GM11168 (cell line): ENCODE results near the gene C2orf76.

Experiments used
- in situ Hi-C: fragments of 300-500 bp; cut with MboI; formaldehyde crosslinking; loops from one replicate; pipeline ENCODE4 v1.12.0; 2022; ENCODE audit warnings: low sequenced_read_pairs; ENCODE audit not compliant: unreplicated experiment

The C2orf76 gene

DNA sequence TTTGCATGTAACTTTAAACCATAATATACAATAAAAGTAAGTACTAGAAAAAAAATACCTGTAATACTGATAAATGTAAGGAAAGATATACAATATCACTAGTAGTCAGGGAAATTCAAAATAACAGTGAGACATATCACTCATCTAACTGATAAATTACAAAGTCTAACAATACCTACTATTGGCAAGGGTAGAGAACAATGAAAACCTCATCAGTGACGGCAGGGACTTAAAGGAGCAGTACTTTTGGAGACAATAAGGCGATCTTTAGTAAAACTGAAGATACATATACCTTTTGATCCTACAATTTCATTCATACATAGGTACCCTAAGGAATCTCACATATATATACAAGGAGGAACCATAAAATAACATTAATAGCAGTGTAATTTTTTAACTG lies 24.9 kb downstream of the C2orf76 start:
- in situ Hi-C loops, result no loop called here

GRCh38 chr2:119339562-119339923 lies 27.1 kb downstream of the C2orf76 start:
- in situ Hi-C loops, result no loop called here

- in situ Hi-C loops, result no loop called here
These were observed 27.6 kb downstream of the C2orf76 start for GRCh38 chr2:119338826-119339561.

DNA sequence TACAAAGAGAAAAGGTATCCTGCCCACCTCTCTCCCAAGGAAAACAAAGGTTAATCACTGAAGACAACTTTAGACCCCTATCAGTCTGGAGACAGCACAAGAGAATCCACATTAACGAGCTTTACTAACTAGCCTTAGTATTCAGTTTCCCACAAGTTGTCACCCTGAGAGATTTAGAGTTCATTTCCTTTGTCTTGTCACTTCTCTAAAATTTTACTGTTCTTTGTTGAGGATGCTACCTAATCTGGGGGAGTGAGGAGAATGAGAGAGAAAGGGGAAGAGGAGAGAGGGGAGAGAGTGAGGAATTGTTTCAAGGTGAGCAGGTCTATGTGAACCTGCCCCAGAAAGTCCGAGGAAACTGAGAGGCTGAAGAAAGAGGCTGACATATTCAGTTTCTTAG lies 28.4 kb downstream of the C2orf76 start:
- in situ Hi-C loops, result no loop called here

DNA sequence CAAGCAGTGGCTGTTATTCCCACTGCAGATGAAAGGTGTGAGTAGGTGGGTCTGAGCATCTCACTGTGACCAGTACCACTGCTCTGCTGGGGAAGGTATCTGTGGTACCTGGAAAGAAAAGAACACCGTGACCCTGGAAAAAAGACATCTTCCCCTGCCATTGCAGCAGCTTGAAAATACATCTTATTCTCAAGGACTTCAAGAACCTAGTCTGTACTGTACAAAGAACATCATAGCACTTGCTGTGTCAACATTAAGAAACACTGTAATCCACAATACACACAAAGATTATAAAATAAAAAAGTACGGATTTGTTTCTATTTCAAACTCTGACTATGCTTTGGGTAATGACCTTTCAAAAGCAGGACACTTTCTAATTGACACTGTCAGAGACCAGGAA lies 28.9 kb downstream of the C2orf76 start:
- in situ Hi-C loops, result no loop called here

DNA sequence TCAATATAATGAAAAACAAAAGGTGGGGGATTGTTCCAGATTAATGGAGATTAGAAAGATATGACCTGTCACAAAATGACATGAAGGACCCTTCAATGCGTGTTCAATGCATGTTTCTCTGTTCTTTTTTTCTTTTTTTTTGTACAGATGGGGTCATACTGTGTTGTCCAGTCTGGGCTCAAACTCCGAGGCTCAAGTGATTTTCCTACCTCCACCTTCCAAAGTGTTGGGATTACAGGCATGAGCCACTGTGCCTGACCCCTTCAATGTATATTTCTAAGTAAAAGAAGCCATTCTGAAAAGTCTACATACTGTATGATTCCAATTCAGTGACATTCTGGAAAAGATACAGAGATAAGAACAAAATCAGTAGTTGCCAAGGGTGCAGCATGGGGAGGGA lies 32.8 kb downstream of the C2orf76 start:
- in situ Hi-C loops, result no loop called here

DNA sequence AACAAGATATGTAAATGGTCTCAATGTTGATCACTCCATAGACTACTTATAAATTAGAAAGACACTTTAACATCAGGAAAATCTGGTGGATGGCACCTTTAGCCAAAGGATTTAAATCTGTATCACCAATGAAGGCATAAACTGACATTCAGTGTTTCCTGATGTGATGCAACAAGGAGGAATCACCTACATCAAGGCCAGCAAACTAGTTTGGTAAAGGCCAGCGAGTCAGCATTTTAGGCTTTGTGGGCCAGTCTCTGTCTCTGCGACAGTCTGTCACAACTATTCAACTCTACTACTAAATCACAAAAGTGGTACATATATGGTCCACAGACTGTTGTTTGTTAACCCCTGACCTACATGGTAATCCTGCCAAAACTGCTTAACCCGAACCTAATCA lies 33.3 kb downstream of the C2orf76 start:
- in situ Hi-C loops, result no loop called here

- in situ Hi-C loops, result no loop called here
These were observed 33.7 kb downstream of the C2orf76 start for GRCh38 chr2:119332953-119333352.

- in situ Hi-C loops, result no loop called here
These were observed 39.2 kb downstream of the C2orf76 start for GRCh38 chr2:119327431-119327830.

DNA sequence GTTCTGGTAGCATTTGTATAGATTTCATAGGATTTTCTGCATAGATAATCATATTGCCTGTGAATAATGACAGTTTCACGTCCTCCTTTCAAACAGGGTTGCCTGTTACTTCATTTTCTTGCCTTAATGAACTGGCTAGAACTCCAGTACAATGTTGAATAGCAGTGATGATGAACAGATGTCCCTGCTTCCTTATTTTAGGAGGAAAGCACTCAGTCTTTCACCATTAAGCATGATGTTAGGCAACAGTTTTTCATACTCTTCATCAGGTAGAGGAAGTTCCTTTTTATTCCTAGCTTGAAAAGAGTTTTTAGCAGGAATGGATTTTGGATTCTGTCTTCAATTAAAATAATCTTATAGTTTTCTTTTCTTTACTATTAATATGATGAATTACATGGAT lies 39.7 kb downstream of the C2orf76 start:
- in situ Hi-C loops, result no loop called here

DNA sequence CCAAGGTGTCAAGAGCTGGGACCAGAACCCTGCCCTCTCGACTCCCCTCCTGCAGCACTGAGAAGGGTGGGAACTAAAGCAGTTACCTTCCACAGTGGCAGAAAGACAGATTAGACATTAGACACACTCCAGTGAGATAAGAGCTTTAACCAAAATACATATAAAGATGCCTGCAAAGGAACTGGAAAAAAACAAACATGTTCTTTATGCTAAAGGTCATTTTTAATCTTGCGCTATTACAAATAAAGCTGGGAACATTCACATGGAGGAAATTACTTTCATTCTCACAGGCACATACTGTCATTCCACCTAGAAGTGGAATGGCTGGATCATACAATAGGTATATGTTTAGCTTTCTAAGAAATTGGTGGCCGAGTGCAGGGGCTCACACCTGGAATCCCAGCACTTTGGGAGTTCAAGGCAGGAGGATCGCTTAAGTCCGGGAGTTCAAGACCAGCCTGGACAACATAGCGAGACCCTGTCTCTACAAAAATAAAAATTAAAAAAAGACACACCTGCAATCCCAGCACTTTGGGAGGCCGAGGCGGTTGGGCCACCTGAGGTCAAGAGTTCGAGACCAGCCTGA lies 41.9 kb downstream of the C2orf76 start:
- in situ Hi-C loops, result no loop called here

GRCh38 chr2:119323459-119323858 lies 43.2 kb downstream of the C2orf76 start:
- in situ Hi-C loops, result no loop called here

DNA sequence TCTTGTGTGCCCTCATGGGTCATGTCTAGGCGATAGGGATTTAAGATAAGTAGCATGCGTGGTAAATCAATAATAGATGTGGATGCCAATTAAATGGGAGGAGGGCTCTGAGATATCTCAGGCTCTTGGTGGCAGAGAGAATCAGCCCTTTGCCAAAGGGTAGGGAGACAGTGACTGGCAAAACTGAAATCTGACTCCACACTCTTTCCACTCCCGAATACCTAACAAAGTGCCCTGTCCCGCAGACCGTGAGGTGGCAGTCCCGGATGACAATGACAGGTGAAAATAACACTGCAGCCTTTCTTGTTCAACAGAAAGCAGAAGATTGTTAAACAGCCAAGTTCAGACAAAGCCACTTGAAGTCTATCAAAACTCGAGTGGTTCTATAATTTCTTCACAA lies 47.0 kb downstream of the C2orf76 start:
- in situ Hi-C loops, result no loop called here

DNA sequence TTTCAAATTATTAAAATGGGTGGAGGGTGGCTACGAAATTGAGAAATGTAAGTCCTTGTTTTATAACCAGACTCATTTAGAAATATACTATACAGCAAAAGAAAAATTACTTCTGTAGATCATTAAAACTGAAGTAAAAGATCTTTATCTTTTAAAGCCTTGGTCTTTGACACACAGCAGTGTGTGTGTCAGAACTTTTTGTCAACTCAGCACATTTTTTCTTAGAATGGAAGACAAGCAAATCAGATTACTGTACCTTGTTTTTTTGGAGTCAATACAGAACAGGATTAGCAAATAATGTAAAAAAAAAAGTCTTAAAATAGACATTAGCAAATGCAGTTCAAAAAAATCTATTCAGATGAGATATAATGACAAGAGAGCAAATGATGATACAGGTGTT lies 49.1 kb downstream of the C2orf76 start:
- in situ Hi-C loops, result no loop called here

GRCh38 chr2:119316066-119316465 lies 50.6 kb downstream of the C2orf76 start:
- in situ Hi-C loops, result no loop called here

DNA sequence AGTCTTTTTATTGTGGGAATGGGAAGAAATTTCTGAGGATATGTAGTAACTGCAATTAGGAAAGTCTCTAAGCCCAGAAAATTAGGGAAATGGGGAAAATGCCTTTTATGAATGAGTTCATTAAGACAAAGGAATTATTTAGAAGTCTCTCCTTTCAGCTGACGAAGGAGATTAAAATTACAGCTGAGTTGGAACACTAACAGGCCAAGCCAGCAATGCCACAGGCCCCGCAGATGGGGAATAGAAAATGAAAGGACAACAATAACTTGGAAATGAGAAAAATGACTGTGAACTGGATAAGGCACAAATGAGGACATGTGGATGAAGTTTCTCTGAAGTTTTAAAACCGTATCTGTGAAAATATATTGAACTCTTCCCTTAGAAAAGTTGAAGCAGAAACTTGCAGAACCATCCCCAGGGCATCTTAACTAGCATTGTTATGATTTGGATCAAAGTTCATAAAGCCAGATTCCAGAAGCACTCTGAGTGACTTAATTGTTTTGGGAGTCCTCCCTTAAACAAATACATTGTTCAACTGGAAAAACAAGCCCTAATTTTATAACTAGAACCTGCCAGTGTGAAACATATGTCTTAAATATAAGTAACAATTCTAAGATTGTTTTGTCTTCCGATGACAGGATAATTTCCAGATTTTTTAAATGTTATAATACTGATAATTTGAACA lies 51.3 kb downstream of the C2orf76 start:
- in situ Hi-C loops, result no loop called here

DNA sequence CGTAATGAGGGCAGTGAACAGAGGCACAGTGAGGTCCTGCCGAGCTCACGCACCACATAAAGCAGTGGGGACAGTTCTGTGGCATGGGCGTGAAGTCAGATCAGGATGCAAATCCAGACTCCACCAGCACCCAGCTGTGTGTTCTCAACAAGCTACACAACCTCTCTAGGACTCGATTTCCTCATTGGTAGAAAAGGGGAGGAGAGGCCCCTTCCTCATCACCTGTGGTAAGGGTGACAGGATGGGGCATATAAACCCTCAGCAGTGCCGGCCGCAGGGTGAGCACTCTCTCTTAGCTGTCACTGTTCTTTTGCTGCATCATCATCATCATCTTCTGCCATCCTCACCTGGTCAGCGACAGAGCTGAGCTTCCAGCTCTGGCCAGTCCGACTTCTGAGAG lies 54.8 kb downstream of the C2orf76 start:
- in situ Hi-C loops, result no loop called here

- in situ Hi-C loops, result no loop called here
These were observed 55.3 kb downstream of the C2orf76 start for GRCh38 chr2:119311371-119311770.

DNA sequence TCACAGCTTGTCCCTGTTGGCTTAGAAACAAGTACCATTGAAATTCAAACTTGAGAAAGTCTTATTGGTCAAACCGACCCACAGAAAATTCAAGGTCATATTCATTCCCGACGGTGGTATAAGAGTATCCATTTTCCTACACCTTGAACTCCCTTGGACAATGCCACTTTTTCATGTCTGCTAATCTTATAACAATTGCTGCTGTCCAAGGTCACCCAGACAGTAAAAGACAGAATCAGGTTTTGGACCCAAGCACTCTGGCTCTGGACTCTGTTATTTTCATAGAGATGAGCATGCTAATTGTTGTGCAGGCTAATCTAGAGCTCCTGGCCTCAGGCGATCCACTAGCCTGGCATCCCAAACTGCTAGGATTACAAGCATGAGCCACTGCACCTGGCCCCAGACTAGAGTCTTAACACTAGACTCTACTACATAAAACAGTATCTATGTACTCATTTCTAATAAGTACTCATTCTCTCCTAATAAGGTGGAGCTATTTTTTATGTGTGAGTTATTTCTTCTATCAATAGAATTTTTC lies 57.8 kb downstream of the C2orf76 start:
- in situ Hi-C loops, result loop anchor here (10.0 kb wide), 1 partner anchor 424 kb away; no protein-coding TSS in a partner anchor

DNA sequence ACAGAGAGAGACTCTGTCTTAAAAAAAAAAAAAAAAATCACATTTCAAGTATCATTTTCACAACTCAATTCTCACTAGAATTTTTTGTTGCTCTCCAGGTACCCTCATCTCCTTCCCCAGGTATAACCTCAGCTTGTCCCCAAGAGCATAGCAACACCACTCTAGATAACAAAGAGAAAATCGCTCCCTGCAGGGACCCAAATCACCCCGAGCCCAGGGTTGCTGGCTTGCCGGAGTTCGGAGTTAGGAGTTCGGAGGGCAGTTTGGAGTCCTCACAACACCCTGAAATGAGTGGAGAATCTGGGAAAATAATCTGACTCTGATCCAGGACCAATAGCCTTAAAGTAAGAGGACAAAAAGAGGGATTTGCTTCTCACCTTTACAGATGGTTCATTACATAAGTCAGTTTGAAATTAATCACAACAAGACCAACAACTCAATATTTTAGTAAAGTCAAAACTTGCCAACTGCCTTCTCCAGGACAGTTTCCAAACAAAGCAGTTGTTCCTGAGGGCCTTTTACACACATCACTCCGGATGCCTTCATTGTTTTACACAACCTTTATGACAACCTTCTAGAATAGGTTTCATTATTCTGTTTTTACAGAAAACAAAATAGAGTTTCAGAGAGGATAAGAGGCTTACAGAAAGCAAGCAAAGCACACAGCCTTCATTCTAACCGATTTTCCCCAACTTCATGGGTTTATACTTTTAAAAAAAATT lies 59.1 kb downstream of the C2orf76 start:
- in situ Hi-C loops, result loop anchor here (10.0 kb wide), 1 partner anchor 423 kb away; no protein-coding TSS in a partner anchor

- in situ Hi-C loops, result loop anchor here (10.0 kb wide), 1 partner anchor 421 kb away; no protein-coding TSS in a partner anchor
These were observed 60.4 kb downstream of the C2orf76 start for GRCh38 chr2:119306196-119306590.
